Colonic mucosa (tissue), 4 donors: ENCODE results near the gene IL34. TPM values are rescaled to one million over a fixed set of nuclear protein-coding genes. Genes with fewer than 3 reads are reported as not detected.

Source experiments
- DNase-seq: peaks from one replicate; pipeline ENCODE4 v3.0.0-alpha.2; 2020
- H3K27ac ChIP-seq: fragments of 200-600 bp; one replicate; pipeline ENCODE4 v1.8.0; 2021
- H3K27me3 ChIP-seq: fragments of 200-600 bp; one replicate; pipeline ENCODE4 v1.8.0; 2021
- H3K36me3 ChIP-seq: fragments of 200-600 bp; one replicate; pipeline ENCODE4 v1.8.0; 2021
- H3K4me1 ChIP-seq: fragments of 200-600 bp; one replicate; pipeline ENCODE4 v1.8.0; 2021; ENCODE audit warnings: mild to moderate bottlenecking
- H3K4me3 ChIP-seq: fragments of 200-600 bp; one replicate; pipeline ENCODE4 v1.8.0; 2021
- H3K9ac ChIP-seq, 2 donors: one replicate each; pipeline ENCODE4 v1.7.0; 2013; ENCODE audit warnings: control low read depth in 2 of 2, low read depth in 2 of 2, low read length in 2 of 2
- H3K9me3 ChIP-seq: fragments of 200-600 bp; one replicate; pipeline ENCODE4 v1.8.0; 2021
- CTCF ChIP-seq: fragments of 200-600 bp; IDR thresholded peaks from one replicate; pipeline ENCODE4 v1.8.0; 2022; ENCODE audit warnings: antibody characterized with exemption, mild to moderate bottlenecking
- intact Hi-C: fragments of 100-400 bp; cut with DNase I; formaldehyde crosslinking; loops from one replicate; pipeline ENCODE4 v1.14.1; 2022
- total RNA-seq, 2 donors: library from RNA; stranded (reverse); fragmentation: NEBNext Ultra II Directional in 1 of 2; extraction: Animal tissue kit (Norgen Biotek cat#: 25700) in 1 of 2; gene quantifications; one replicate each; pipeline ENCODE4 v1.2.1, GENCODE V29; 2021
- donor health status: healthy.
- donor health status: DM: no; HTN: no; CAD: no.
- donor health status: DM: no; HTN: no; CAD: no.

The IL34 gene
- total RNA-seq, 2 donors from 2014 or later = 1.1 to 2.8 TPM

DNA sequence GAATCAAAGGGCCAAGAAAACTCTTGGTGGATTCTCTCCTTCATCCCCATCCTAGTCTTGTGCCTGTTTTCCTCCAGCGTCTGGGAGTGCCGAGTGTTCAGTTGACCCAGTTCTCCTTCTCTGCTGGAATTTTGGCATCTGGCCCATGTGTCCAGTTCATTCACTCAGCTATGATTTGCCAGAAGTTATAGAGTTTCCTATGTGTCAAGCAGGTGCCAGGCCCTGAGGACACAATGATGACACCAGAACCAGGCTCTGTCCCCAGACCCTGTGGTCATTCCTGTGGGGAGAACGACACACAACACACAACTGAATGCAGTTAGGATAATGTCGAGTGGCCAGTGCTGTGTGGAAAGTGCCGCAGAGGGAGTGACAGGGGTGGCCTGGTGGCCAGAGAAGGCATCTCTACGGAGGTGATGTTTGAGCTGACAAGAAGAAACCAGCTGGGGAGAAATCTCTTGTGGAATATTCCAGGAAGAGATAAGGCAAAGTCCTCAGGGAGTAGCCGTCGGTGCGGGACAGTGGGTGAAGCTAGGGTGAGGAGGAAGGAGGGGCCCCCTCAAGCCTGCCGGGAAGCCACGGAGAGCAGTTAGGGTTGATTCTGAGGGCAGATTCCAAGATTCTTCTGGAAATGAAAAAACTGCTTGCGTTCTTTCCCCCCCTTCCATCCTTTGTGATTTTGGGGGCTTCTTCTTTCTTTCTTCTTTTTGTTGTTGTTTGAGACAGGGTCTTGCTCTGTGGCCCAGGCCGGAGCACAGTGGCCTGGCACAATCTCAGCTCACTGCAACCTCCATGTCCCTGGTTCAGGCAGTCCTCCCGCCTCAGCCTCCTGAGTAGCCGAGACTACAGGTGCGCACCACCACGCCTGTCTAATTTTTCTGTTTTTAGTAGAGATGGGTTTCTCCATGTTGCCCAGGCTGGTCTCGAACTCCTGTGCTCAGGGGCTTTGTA, 35.8 kb upstream of the IL34 start:
- no peaks in the 10 kb centered on the region for H3K36me3 ChIP-seq
- DNase-seq = peak; percentile 26
- H3K4me1 ChIP-seq = peaks cover 5% of the 10 kb centered on the region
- no peak for TF ChIP-seq CTCF
- H3K27me3 ChIP-seq = no peaks in the 10 kb centered on the region
- H3K9ac ChIP-seq = no peak overlapping the region
- H3K9me3 ChIP-seq = no peaks in the 10 kb centered on the region
- no peak overlapping the region for H3K27ac ChIP-seq
- intact Hi-C loops = no loop called here
- H3K4me3 ChIP-seq = no peak overlapping the region

DNA sequence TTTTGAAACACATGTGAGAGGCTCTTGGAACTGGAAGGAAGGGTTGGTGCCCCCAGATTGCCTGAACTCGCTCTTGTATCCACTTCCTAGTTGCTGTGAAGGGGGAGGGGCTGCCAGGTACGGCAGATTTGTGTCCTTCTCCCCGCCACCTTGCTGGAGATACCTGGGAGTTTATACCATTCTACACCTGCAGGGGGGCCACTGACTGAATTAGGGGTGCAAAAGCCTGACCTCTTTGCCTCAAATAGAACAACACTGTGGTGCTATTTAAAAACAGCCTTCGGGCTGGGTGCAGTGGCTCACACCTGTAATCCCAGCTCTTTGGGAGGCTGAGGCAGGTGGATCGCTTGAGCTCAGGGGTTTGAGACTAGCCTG, 35.1 kb upstream of the IL34 start:
- DNase-seq = no peak
- Histone ChIP-seq H3K27ac (no peak overlapping the region), H3K9me3 (no peaks in the 10 kb centered on the region), H3K4me3 (no peak overlapping the region), H3K36me3 (no peaks in the 10 kb centered on the region), H3K9ac (no peak overlapping the region), H3K27me3 (no peaks in the 10 kb centered on the region), H3K4me1 (peaks cover 5% of the 10 kb centered on the region)
- TF ChIP-seq CTCF = no peak
- intact Hi-C loops = no loop called here

GRCh38 chr16:70611785-70612303, 34.5 kb upstream of the IL34 start:
- no peak for TF ChIP-seq CTCF
- DNase-seq = no peak
- H3K36me3 ChIP-seq = no peaks in the 10 kb centered on the region
- H3K9ac ChIP-seq = no peak overlapping the region
- H3K27ac ChIP-seq = no peak overlapping the region
- peaks cover 5% of the 10 kb centered on the region for H3K4me1 ChIP-seq
- intact Hi-C loops = no loop called here
- no peaks in the 10 kb centered on the region for H3K27me3 ChIP-seq
- H3K9me3 ChIP-seq = no peaks in the 10 kb centered on the region
- H3K4me3 ChIP-seq = no peak overlapping the region

DNA sequence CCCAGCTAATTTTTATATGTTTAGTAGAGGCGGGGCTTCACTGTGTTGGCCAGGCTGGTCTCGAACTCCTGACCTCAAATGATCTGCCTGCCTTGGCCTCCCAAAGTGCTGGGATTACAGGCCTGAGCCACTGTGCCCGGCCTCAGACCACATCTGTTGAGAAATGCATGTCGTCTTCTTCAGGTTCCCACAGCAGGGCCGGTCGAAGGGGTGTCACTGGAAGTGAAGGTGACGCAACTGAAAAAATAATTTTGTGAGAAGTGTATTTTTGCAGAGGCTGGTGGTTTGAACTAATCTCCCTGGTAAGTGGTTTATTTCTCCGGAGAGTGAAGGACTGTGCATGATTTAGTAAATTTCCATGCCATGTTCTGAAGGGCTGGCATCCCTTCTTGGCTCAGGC, 33.4 kb upstream of the IL34 start:
- Histone ChIP-seq H3K4me1 (peaks cover 5% of the 10 kb centered on the region), H3K36me3 (no peaks in the 10 kb centered on the region), H3K9ac (no peak overlapping the region), H3K4me3 (no peak overlapping the region), H3K9me3 (no peaks in the 10 kb centered on the region), H3K27me3 (no peaks in the 10 kb centered on the region), H3K27ac (no peak overlapping the region)
- no peak for DNase-seq
- TF ChIP-seq CTCF = no peak
- intact Hi-C loops = no loop called here

DNA sequence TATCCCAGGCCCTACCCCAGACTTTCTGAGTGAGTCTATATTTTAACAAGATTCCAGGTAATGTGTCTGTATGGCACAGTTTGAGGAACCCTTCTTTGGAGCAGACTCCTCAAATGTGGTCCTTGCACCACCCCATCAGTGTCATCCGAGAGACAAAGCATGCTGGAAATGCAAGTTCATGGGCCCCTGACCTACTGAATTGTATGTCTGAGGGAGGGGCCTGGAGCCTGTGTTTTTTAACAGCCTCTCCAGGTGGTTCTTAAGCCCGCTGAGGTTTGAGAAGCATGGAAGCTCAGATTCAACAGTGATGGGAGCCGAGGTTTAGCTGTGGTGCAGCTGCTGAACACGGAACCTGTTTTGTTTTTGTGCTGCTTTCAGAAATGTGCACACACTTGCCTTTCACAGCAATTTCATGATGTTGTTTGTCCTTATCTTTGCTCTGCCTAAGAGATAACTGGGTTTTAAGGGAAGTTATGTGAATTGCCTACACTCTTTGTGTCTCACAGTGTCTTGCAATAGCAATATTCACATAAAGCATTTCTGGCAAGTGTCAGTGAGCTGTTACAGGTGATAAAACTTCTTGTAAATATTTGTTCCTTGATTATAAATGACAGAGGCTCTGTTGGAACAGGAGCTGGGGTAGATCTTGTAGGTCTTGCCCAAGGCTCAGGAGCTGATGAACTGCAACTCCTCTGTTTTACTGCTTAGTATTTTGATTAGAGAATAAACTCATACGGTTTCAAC, 32.0 kb upstream of the IL34 start:
- DNase-seq = no peak
- no peak for TF ChIP-seq CTCF
- peaks cover 5% of the 10 kb centered on the region for H3K4me1 ChIP-seq
- no peaks in the 10 kb centered on the region for H3K9me3 ChIP-seq
- intact Hi-C loops = no loop called here
- no peak overlapping the region for H3K4me3 ChIP-seq
- H3K27ac ChIP-seq = peak overlapping the region; percentile 30
- no peaks in the 10 kb centered on the region for H3K36me3 ChIP-seq
- no peak overlapping the region for H3K9ac ChIP-seq
- H3K27me3 ChIP-seq = no peaks in the 10 kb centered on the region
